NCI-H748 (cell line): Measurements from ENCODE around the gene COL5A3.

Experiments
- DNase-seq: peaks from one replicate; lab custom pipeline; 2025; ENCODE audit not compliant: unreplicated experiment; lab: John Stamatoyannopoulos, UW

The COL5A3 gene

DNA sequence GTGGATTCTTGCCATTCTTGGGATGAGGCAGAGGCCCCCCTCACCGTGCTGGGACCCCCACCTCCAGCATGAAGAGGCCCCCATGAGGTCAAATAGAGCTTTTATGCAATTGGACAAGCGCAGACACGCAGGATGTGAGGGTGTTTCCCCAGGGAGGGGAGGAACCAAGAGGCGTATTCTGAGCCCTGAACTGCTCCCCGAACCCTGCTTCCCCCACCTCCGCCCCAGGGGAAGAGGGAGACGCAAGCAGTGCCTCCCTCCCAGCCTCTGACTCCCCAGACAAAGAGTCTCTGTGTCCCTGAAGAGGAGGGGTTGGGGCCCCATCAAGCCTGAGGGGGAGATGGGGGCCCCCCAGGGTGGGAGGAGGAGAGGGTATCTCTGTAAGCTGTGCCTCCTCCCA, 1.7 kb upstream of the COL5A3 start:
- DNase-seq: no peak

DNA sequence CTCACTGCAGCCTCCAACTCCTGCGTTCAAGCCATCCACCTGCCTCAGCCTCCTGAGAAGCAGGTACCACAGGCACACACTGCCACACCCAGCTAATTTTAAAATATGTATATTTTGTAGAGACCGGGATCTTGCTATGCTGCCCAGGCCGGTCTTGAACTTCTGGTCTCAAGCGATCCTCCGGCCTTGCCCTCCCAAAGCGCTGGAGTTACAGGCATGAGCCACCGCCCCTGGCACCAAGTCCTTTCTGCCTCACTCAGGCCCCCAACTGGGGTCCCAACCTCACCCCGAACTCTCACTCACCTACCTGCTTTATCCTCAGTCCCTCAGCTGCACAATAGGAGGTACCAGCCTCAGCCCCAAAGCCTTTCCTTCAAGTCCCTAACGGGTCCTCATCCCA, 635 bp upstream of the COL5A3 start:
- no peak for DNase-seq

DNA sequence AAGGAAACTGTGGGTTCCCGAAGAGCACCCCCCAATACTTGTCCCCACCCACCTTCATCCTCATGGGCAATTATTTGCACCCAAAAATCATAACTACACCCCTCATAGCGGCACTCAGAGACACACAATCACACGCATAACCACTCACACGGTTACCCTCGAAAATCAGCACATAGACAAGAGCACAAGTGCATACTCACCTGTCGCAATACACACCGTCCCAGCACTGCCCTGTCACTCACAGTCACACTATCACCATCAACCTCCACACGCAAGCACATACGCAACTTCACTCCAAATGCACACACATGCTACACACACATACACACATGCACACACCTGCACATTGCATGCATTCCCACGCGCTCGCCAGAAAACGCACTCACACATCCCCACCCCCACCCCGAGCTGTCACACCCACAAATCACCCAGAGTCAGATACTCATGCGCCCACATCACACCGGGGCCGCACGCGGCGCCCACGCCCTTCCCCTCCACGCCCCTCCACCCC, 535 bp downstream of the COL5A3 start:
- DNase-seq: no peak

DNA sequence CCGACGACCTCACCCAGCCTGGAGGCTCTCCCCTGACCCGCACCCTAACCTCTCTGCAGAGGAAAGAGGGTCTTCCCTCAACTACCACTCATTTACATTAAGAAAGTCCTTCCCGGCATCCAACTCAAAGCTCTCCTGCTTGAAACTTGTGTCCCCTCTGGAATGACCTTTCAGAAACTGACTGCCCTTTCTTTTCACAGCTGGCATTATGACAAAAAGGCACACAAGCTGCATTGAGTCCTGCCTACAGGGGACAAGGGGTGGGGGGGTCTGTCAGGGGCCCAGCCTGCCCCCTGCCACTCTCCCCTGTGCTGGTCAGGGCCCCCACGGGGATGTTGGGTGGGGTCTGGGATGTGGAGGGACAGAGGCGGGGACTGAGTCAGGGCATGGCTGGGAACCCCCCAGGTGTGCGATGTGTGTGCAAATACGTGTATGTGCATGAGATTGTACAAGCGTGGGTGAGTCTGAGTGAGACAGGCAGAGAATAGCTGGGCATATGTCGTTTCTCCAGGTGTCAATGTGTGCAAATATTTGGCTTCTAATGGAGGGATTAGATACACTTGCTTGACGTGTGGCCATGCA, 2.0 kb downstream of the COL5A3 start:
- peak; percentile 1 for DNase-seq

DNA sequence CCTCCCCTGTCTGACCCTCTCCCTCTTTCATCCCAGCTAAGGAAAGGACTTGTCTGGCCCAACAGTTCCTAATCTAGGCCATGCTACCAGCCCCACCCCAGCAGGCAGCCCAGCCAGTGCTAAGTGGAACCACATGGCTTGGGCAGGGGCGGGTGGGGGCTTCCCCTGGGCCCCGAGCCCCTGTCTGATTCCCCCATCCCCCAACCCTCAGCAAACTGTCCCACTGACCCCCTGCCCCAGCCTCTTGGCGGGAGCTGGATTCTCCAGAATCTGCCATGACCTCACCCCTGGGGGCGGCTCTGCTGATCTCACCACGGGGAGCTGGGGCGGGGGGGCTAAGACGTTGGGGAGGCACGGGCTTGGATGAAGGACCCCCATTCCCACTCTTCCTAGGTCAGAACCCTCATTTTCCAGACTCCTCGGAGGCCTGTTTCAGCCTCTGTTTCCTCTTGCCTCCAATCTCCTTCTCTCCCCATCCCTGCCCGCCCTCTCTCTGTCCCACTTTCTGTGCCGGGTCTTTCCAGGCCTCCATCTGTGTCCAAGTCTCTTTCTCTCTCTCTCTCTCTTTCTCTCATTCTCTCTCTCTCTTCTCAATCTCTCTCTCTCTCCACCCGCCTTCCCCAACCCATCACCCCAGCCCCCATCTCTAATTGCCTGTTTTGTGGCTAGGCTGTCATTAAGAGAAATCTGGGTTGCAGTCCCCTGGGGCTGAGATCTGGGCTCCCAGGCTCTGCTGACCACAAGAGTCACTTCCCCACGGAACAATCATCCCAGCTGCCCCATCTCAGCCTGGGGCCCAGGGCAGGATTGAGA, 2.7 kb downstream of the COL5A3 start:
- no peak for DNase-seq

DNA sequence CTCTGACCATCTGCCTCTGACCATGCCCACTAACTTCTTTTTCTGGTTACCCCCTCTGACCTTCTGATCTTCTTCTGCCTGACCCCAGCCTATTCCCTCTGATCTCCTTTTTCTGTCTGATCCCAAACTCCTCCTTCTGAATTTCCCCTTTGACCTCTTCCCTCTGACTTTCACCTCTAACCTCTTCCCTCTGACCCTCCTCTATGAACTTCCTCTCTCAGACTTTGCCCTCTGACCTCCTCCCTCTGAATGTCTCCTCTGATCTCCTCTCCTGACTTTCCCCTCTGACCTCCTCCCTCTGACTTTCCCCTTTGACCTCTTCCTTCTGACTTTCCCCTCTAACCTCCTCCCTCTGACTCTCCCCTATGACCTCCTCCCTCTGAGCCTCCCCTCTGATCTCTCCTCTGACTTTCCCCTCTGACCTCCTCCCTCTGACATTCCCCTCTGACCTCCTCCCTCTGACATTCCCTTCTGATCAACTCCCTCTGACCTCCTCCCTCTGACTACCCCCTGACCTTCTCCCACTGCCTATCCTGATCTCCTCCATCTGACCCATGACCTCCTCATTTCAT, 3.5 kb downstream of the COL5A3 start:
- no peak for DNase-seq

DNA sequence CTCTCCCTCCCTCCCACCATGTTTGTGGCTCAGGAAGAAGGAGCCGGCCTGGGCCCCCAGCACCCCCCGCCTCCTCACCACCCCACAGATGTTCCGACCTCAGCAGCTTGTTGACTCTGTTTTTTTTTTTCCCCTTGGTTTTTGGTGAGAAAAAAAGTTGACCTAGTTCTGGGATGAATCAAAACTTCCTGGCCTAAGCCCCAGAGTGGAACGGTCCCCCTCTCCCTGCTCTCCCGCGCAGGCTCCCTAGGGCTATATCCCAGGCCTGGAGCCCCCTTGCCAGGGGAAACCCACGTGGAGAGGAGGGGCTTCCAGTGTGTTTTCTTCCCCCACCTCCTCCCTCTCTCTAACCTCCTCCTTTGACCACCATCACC, 4.0 kb downstream of the COL5A3 start:
- no peak for DNase-seq

DNA sequence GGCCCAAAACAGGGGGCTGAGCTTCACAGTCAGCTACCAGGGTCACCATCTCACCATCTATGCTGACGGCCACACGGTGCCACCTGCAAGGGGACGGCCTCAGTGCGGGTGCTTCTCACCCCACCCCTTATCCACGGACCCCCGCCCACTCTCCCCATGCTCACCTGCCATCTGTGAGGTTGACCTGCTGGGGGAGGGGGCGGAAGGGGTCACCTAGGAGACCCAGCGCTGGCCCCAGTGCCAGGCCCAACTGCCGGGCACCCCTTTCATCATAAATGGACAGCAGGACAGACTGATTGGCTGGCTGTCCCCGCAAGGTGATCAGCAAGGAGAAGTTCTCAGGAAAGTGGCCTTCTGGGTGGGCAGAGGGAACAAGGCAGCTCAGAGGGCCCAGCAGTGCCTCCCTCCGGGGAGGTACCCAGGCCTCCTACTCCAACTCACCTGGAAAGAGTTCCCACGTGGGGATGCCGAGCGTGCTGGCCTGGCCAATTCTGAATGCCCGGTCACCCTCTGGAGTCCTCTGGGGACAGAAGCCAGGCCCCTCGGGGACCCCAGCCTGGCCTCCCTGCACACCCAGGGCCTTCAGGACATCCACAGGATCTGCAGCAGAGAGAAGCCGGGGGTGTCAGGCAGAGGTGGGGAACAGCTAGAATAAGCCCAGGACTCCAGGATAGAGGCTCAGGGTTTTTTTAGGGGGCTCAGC, 4.5 kb downstream of the COL5A3 start:
- DNase-seq: no peak

DNA sequence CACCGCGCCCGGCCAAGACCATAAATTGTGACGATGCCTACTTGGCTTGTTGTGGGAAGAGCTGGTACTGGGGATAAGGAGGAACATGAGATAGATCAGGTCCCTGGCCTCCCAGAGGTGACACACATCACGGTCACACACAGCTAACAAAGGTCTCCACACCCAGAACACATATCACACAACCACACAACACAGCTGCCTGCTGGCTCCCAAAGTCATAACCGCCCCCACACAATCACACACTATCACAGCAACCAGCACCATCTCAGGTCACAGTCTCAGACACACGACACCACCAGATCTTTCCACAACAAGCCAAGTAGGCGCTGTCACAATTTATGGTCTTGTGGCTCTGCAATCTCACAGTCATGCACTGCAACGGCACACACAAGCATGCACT, 5.7 kb downstream of the COL5A3 start:
- DNase-seq: no peak

DNA sequence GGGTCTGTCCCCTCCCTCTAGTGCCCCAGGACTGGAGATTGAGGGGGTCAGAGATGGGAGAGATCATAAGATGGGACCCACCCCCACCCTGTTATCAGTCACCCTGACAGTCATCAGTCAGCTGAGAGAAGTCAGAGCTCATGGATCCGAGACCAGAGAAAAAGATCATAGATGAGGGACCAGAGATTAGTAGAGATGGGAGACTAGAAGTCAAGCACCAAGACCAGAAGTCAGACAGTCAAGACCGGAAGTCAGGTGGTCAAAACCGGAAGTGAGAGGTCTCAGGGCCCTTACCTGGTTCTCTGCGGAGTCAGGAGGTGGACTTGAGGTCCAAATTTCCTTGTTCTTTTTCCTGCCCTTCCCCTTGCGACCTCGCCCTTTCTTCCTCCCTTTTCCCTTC, 7.0 kb downstream of the COL5A3 start:
- no peak for DNase-seq

DNA sequence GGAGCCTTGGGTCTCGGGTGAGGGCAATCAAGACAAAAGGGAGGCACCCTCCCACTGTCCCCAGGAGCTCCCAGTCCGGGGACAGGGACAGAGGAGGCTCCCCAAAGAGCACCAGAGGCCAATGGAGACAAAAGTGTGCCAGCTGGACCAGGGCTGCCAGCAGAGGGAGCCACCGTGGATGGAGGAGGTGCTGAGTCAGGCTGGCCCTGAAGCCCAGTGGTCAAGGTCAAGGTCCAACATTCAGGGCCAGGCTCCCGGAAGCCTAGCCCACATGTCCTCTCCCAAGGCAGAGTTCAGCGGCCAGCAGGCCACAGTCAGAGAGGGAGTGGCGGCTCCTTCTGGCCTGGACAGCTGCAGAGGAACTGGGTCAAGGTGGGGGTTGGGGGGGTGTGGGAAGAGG, 8.4 kb downstream of the COL5A3 start:
- no peak for DNase-seq

DNA sequence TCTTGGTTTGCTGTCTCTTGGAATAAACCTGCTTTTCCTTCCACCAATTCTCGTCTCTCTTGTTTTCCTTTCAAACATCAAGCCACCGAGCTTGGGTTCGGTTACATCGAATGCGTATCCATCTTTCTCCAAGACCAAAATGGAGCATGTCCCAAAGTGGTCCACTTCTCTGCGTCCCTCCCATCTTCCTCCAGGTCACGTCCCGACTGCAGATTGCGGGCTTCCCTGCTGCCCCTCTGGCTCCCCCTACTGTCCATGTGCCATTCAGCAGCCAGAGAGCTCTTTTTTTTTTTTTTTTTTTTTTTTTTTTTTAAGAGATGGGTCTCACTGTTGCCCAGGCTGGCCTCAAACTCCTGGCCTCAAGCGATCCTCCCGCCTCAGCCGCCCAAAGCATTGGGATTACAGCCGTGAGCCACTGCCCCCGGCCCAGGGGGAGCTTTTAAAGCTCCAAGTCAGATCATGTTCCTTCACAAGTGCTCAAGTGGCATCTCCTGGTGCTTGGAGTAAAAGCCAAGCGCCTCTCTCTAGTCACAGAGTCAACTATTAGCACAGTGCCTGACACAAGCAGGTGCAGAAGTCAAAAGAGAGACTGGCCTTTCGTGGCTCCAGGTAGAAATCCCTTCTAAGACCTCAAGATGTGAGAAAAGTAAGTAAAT, 10.0 kb downstream of the COL5A3 start:
- peak; percentile 44 for DNase-seq

DNA sequence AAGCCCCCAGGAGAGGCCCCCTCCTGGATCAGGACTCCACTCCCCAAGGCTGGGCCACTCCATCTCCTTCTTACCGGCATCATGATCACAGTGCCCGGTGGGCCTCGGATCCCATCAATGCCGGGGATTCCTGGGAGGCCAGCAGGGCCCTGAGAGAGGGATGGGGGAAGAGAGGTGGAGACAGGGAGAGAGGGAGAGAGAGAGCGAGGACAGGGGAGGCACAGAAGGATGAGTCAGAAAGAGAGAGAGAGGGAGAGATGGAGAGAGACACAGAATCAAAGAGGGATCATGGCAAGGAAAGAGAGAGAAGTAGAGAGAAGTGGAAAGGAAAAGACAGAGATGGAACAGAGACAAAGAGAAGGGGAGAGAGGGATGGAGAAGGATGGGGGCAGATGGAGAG, 13.8 kb downstream of the COL5A3 start:
- DNase-seq: no peak

DNA sequence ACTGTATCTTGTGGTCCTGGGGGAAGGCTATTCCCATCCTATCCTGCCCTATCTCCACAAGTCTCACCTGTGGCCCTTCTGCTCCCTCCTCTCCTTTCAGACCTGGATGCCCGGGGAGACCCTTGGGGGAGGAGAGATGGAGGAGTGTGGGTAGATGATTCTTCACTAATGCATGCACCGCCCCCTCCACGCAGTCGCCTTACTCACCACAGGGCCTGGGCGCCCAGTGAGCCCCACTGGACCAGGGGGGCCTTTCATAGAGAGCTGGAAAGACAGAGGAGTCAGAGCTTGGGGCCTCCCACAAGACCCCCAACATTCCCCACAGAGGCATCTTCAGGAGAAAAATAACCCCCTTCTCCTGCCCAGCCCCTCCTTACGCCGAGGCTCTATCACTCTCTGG, 14.3 kb downstream of the COL5A3 start:
- no peak for DNase-seq

DNA sequence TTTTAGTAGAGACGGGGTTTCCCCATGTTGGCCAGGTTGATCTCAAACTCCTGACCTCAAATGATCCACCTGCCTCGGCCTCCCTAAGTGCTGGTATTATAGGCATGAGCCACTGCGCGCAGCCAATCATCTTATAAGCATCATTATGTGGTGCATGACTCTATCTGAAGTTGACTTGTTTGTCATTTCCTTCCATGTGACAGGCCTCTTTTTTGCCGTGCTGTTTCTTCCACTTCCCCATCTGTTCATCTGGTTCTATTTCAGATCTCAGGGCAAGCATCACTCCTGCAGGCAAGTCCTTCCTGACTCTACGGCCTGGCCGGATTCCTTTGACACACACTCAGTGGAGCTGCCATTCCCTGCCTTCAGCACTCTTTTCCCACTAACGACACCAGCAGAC, 15.2 kb downstream of the COL5A3 start:
- no peak for DNase-seq

DNA sequence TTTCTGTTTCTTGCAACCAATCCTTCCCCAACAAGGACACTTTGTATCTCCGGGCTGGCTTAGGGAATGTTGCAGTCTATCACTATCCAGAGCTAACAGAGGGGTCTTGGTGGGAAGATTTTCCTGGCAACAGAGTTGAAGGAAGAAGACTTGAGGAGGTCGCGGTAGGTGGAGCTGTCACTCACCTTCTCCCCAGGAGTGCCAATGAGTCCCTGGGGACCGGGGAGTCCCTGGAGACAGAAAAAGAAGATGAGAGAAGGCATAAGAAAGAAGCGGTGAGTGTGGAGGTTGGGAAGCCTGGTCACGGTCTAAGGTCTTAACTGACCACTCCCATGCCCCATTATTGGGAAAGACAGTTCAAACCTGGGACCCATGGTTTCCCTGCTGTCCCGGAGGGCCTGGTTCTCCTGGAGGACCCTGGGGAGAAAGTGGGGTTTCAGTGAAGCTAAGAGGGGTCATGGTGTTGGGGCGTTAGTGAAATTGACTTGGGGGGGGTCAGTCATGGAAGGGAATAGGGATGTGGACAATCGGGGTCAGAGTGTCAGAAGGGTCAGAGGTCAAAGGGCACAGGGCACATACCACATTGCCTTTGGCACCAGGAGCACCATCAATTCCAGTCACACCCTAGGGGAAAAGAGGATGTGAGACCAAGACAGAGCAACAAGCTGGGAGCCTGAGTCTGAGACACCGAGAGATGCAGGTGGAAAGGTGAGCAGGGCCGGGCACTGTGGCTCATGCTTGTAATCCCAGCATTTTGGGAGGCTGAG, 18.7 kb downstream of the COL5A3 start:
- DNase-seq: no peak

DNA sequence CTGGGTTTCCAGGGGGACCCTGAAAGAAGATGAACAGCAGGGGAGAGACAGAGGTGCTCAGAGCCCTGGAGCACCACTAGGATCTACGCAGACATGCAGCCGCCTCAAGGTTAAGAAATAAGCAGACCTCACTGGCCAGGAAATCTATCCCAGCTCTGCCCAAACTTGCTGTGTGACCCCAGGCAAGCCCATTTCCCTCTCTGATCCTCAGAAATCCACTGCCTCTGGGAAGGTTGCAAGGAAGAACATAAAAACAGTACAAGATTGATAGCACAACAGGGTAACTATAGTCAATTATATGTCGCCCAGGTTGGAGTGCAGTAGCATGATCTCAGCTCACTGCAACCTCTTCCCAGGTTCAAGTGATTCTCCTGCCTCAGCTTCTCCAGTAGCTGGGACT, 20.8 kb downstream of the COL5A3 start:
- DNase-seq: no peak

DNA sequence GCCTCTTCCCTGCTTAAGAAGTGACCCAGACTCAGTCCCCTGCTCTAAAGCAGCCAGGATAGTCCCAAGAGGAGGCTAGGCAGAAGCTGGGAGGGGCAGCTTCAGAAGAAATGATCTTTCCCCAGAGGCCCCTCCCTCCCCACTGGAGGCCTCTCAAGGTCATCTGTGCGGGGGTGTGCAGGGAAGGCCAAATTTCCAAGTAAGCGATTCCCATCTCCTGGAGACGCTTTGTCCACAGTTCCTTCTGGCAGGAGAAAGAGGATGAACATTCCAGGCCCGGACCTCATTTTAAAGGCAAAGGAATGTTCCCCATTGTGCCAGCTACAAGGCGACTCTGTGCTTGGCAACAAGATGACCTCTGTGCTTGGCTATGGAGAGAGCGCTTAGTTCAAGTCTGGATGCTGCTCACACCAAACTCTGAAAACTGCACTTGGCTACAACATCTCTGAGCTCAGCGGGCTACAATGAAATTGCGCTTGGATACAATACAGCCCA, 23.5 kb downstream of the COL5A3 start:
- no peak for DNase-seq

DNA sequence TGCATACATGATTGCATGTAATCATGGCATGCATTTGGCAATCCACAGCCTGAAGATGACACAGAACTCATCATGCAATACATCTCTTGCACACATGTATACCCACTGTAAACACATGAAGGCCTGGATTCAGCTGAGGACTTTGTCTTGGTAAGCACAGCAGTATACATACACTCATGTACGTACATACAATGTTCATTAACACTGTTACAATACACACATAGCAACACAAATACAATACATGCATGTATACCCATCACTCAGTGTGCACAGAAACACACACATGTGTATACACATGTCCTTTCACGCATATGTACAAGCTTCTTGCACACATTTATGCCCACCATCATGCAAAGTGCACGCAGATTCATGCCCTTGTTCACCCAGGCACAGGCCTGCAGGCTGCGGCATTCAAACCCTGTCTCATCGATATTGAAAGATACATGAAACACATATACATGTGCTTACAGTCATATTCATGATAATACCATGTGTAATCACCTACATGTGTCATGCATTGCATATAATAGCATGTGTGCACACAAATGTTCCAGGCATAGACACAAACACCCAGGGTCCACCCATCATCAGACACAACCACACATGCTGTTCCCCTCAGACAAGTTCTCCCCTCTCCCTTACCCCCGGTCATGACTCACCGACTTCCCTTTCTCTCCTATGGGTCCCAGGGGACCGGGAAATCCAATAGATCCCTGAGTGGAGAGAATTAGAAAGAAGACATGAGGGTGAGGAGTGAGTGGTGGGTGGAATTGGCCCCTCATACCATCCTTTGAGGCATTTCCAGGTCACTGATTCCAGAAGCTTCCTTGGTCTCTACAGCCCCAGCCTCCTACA, 28.7 kb downstream of the COL5A3 start:
- no peak for DNase-seq
